HFFc6 (cell line): ENCODE data around the gene KDM2A. TPM values are rescaled to one million over a fixed set of nuclear protein-coding genes. Genes with fewer than 3 reads are reported as not detected.

Experiments
- DNase-seq: peaks from one replicate; pipeline ENCODE4 v3.0.0-alpha.2; 2018
- H3K27ac Mint-ChIP-seq: 2 replicates; pipeline ENCODE4 v1.8.0; 2020; ENCODE audit warnings: mild to moderate bottlenecking, mixed read lengths
- H3K27me3 Mint-ChIP-seq: 2 replicates; pipeline ENCODE4 v1.8.0; 2021; ENCODE audit warnings: mild to moderate bottlenecking, moderate library complexity, mixed read lengths; ENCODE audit not compliant: insufficient read depth
- H3K36me3 Mint-ChIP-seq: 2 replicates; pipeline ENCODE4 v1.8.0; 2021; ENCODE audit warnings: low read depth, mixed read lengths
- H3K4me1 Mint-ChIP-seq: 2 replicates; pipeline ENCODE4 v1.8.0; 2020; ENCODE audit warnings: low read depth, mixed read lengths
- H3K4me3 Mint-ChIP-seq: 2 replicates; pipeline ENCODE4 v1.8.0; 2020; ENCODE audit warnings: mild to moderate bottlenecking, moderate library complexity, mixed read lengths
- H3K9me3 Mint-ChIP-seq: 2 replicates; pipeline ENCODE4 v1.8.0; 2020; ENCODE audit warnings: mild to moderate bottlenecking, mixed read lengths
- total RNA-seq, 6 experiments: library from RNA; stranded (reverse); fragmentation: NEBNext Ultra II Directional; extraction: Animal tissue kit (Norgen Biotek cat#: 25700); gene quantifications; 2 replicates in 1 of 6; 3 replicates in 5 of 6; pipeline ENCODE4 v1.2.3, GENCODE V29; 2021
- TF ChIP-seq, protein P1 (sequence below): fragments of 200-600 bp; sonication (generic); IDR thresholded peaks from 2 replicates; pipeline ENCODE4 v1.5.0; 2021; ENCODE audit warnings: antibody characterized with exemption, mild to moderate bottlenecking

KDM2A gene
- total RNA-seq, 6 experiments from 2014 or later = 46.1 to 55.0 (median 49.7) TPM

DNA sequence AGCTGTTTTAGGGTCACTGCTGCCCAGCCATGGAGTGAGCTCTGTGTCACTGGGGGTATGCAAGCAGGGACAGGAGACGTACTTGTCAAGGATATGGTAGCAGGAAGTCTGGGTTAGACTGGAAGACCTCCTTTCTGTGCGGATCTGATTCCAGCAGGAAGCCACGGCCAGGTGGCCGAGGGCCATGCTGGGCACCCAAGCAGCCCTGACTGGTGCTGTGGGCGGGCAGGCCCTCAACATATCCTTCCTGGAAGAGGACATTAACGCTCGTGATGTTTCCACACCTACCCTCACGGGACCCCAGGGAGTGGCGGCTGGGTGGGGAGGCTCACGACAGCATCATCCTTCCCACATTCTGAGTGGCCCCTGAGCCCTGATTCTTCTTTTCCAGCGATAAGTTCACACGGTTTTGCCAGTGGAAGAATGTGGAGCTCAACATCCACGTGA, 161.3 kb downstream of the KDM2A start:
- peaks cover 4% of the 10 kb centered on the region; the same call in 1 of the 2 replicates for H3K36me3 Mint-ChIP-seq
- H3K27me3 Mint-ChIP-seq = no peaks in the 10 kb centered on the region
- DNase-seq = no peak
- H3K4me1 Mint-ChIP-seq = peaks cover 17% of the 10 kb centered on the region
- no peaks in the 10 kb centered on the region for H3K9me3 Mint-ChIP-seq
- no peak overlapping the region for H3K27ac Mint-ChIP-seq
- no peak overlapping the region for H3K4me3 Mint-ChIP-seq
- TF ChIP-seq, protein P1, sequence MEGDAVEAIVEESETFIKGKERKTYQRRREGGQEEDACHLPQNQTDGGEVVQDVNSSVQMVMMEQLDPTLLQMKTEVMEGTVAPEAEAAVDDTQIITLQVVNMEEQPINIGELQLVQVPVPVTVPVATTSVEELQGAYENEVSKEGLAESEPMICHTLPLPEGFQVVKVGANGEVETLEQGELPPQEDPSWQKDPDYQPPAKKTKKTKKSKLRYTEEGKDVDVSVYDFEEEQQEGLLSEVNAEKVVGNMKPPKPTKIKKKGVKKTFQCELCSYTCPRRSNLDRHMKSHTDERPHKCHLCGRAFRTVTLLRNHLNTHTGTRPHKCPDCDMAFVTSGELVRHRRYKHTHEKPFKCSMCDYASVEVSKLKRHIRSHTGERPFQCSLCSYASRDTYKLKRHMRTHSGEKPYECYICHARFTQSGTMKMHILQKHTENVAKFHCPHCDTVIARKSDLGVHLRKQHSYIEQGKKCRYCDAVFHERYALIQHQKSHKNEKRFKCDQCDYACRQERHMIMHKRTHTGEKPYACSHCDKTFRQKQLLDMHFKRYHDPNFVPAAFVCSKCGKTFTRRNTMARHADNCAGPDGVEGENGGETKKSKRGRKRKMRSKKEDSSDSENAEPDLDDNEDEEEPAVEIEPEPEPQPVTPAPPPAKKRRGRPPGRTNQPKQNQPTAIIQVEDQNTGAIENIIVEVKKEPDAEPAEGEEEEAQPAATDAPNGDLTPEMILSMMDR = no peak

DNA sequence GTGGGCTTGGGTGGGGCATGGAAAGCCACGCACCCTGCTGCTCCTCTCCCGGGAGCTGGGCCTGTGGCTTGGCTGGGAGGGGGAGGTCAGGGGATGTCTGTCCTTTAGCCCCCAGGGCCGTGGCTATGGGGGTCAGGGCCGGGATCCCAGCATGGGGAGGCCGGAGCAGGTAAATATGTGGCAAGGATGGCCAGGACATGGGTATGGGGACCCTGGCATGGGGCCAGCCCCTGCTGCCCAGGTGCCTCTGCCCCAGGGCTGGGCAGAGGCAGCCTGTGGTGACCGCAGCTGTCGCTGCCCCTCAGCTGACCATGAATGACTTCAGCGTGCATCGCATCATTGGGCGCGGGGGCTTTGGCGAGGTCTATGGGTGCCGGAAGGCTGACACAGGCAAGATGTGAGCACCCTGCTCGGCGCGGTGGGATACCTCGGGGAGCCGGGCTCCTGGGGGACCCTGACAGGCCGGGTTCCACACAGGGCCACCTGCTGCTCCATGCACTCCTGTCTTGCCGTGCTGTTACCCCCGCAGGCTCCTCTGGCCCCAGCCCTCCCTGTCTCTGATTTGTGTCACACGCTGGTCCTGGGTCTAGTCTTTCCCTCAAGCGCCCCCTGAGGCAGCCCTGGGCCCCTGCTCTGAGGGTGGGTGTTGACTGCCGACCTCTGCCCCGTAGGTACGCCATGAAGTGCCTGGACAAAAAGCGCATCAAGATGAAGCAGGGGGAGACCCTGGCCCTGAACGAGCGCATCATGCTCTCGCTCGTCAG, 161.9 kb downstream of the KDM2A start:
- H3K9me3 Mint-ChIP-seq = no peaks in the 10 kb centered on the region
- H3K4me3 Mint-ChIP-seq = no peak overlapping the region
- DNase-seq = no peak
- H3K27ac Mint-ChIP-seq = no peak overlapping the region
- H3K27me3 Mint-ChIP-seq = no peaks in the 10 kb centered on the region
- H3K36me3 Mint-ChIP-seq = peaks cover 4% of the 10 kb centered on the region; the same call in 1 of the 2 replicates
- peaks cover 17% of the 10 kb centered on the region for H3K4me1 Mint-ChIP-seq
- TF ChIP-seq, protein P1 = no peak

DNA sequence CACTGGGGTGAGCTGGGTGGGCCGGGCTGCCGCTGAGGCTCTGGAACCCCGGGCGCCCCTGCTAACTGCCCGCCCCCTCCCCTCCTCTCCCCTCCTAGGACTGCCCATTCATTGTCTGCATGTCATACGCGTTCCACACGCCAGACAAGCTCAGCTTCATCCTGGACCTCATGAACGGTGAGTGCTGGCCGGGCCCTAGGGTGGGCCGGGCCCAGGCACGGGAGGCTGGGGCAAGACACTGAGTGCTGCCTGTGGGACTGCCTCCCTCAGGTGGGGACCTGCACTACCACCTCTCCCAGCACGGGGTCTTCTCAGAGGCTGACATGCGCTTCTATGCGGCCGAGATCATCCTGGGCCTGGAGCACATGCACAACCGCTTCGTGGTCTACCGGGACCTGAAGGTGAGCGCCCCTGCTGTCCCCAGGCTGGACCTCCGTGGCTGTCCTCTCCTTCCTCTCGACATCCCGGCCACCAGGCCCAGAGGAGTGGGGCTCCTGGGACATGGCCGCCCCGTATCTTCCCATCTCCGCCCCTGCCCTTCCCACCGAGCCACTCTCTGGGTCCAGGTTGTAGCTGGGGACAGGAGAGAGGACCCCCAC, 162.6 kb downstream of the KDM2A start:
- Mint-ChIP-seq H3K9me3 (no peaks in the 10 kb centered on the region), H3K4me3 (no peak overlapping the region), H3K27ac (no peak overlapping the region), H3K36me3 (peaks cover 4% of the 10 kb centered on the region; the same call in 1 of the 2 replicates), H3K4me1 (peaks cover 13% of the 10 kb centered on the region), H3K27me3 (no peaks in the 10 kb centered on the region)
- TF ChIP-seq, protein P1 = 0 out of 2 replicates have a peak, but pooled peaks have one; percentile 11
- DNase-seq = no peak

GRCh38 chr11:67282155-67282875, 163.3 kb downstream of the KDM2A start:
- H3K4me1 Mint-ChIP-seq = peaks cover 10% of the 10 kb centered on the region
- H3K27me3 Mint-ChIP-seq = peaks cover 2% of the 10 kb centered on the region; the same call in 1 of the 2 replicates
- no peak for DNase-seq
- no peak overlapping the region for H3K27ac Mint-ChIP-seq
- H3K4me3 Mint-ChIP-seq = no peak overlapping the region
- peaks cover 7% of the 10 kb centered on the region; the same call in 1 of the 2 replicates for H3K36me3 Mint-ChIP-seq
- TF ChIP-seq, protein P1 = no peak
- no peaks in the 10 kb centered on the region for H3K9me3 Mint-ChIP-seq

- TF ChIP-seq, protein P1 = no peak
- Mint-ChIP-seq H3K4me1 (peaks cover 10% of the 10 kb centered on the region), H3K36me3 (peaks cover 7% of the 10 kb centered on the region; the same call in 1 of the 2 replicates), H3K9me3 (no peaks in the 10 kb centered on the region), H3K27ac (no peak overlapping the region), H3K27me3 (peaks cover 2% of the 10 kb centered on the region), H3K4me3 (no peak overlapping the region)
- no peak for DNase-seq
Observed at GRCh38 chr11:67282876-67283371, 163.9 kb downstream of the KDM2A start.
